CD14-positive monocyte (primary cell): ENCODE results near the gene SSR3. TPM values are rescaled to one million over a fixed set of nuclear protein-coding genes. Genes with fewer than 3 reads are reported as not detected.

Source experiments
- DNase-seq, 3 donors: peaks; one replicate each; pipeline ENCODE4 v3.0.0-alpha.2; 2011 to 2022
- H2AFZ ChIP-seq: 2 replicates; pipeline ENCODE4 v1.6.0; 2012; ENCODE audit warnings: mild to moderate bottlenecking, low read depth, low read length, inconsistent platforms; ENCODE audit not compliant: insufficient read depth, poor library complexity, severe bottlenecking
- H3K27ac ChIP-seq, 2 donors: 1 replicate in 1 of 2; 2 replicates in 1 of 2; pipeline ENCODE4 v1.5.1; 2012 to 2013; ENCODE audit warnings: low read length in 2 of 2, control low read depth in 1 of 2, inconsistent platforms in 1 of 2, low read depth in 1 of 2, mild to moderate bottlenecking in 1 of 2
- H3K27me3 ChIP-seq, 2 donors: one replicate each; pipeline versions ENCODE4 v1.6.0 to v1.6.1; 2011 to 2013; ENCODE audit warnings: low read length in 2 of 2; ENCODE audit not compliant: control insufficient read depth in 2 of 2, insufficient read depth in 2 of 2
- H3K36me3 ChIP-seq, 2 donors: replicated peaks in 1 of 2; 1 replicate in 1 of 2; 2 replicates in 1 of 2; pipeline versions ENCODE4 v1.5.1 to v1.6.1; 2012 to 2013; ENCODE audit warnings: low read length in 2 of 2, control low read depth in 1 of 2, inconsistent platforms in 1 of 2, mild to moderate bottlenecking in 1 of 2; ENCODE audit not compliant: insufficient read depth in 2 of 2, control insufficient read depth in 1 of 2
- H3K4me1 ChIP-seq, 2 donors: 1 replicate in 1 of 2; 2 replicates in 1 of 2; pipeline versions ENCODE4 v1.5.1 to v1.6.1; 2012 to 2013; ENCODE audit warnings: low read length in 2 of 2, control low read depth in 1 of 2, inconsistent platforms in 1 of 2, mild to moderate bottlenecking in 1 of 2, moderate library complexity in 1 of 2; ENCODE audit not compliant: insufficient read depth in 2 of 2, control insufficient read depth in 1 of 2
- H3K4me2 ChIP-seq: replicated peaks from 2 replicates; pipeline ENCODE3; 2012; ENCODE audit warnings: low read length, moderate library complexity, mild to moderate bottlenecking; ENCODE audit not compliant: poor library complexity, severe bottlenecking; ENCODE audit errors: extremely low read depth
- H3K4me3 ChIP-seq, 3 experiments: fragments of 200-600 bp in 1 of 3; sonication (generic) in 1 of 3; replicated peaks in 1 of 3; 1 replicate in 2 of 3; 2 replicates in 1 of 3; pipeline ENCODE4 v1.5.1; 2011 to 2013; ENCODE audit warnings: low read length in 3 of 3, mild to moderate bottlenecking in 3 of 3, control low read depth in 2 of 3, low read depth in 2 of 3, inconsistent platforms in 1 of 3, moderate library complexity in 1 of 3
- H3K79me2 ChIP-seq: 2 replicates; pipeline ENCODE4 v1.6.0; 2012; ENCODE audit warnings: mild to moderate bottlenecking, control low read depth, inconsistent platforms, low read length, moderate library complexity; ENCODE audit not compliant: insufficient read depth
- H3K9ac ChIP-seq: 2 replicates; pipeline ENCODE4 v1.6.0; 2017; ENCODE audit warnings: low read length, mild to moderate bottlenecking; ENCODE audit not compliant: insufficient read depth, poor library complexity, severe bottlenecking
- H3K9me3 ChIP-seq, 2 donors: replicated peaks in 1 of 2; 1 replicate in 1 of 2; 2 replicates in 1 of 2; pipeline versions ENCODE4 v1.5.1 to v1.6.1; 2012 to 2013; ENCODE audit warnings: low read length in 2 of 2, control low read depth in 1 of 2; ENCODE audit not compliant: control insufficient read depth in 1 of 2, insufficient read depth in 1 of 2
- H4K20me1 ChIP-seq: 2 replicates; pipeline ENCODE4 v1.6.0; 2012; ENCODE audit warnings: mild to moderate bottlenecking, low read length, control low read depth, moderate library complexity; ENCODE audit not compliant: insufficient read depth
- H3K27ac Mint-ChIP-seq, 7 donors: one replicate each; pipeline ENCODE4 v1.8.0; 2020; ENCODE audit warnings: mild to moderate bottlenecking in 7 of 7, mixed read lengths in 7 of 7, moderate library complexity in 6 of 7, inconsistent platforms in 2 of 7
- H3K27me3 Mint-ChIP-seq, 3 donors: one replicate each; pipeline ENCODE4 v1.8.0; 2021 to 2022; ENCODE audit warnings: low read depth in 3 of 3, mild to moderate bottlenecking in 3 of 3, mixed read lengths in 3 of 3, moderate library complexity in 3 of 3, inconsistent platforms in 1 of 3
- H3K36me3 Mint-ChIP-seq, 2 donors: one replicate each; pipeline ENCODE4 v1.8.0; 2020; ENCODE audit warnings: mixed read lengths in 2 of 2, inconsistent platforms in 1 of 2, mild to moderate bottlenecking in 1 of 2
- H3K4me1 Mint-ChIP-seq: one replicate; pipeline ENCODE4 v1.8.0; 2020; ENCODE audit warnings: mild to moderate bottlenecking, mixed read lengths
- H3K4me3 Mint-ChIP-seq, 2 donors: one replicate each; pipeline ENCODE4 v1.8.0; 2020; ENCODE audit warnings: mild to moderate bottlenecking in 2 of 2, mixed read lengths in 2 of 2, moderate library complexity in 1 of 2
- H3K9me3 Mint-ChIP-seq, 7 donors: one replicate each; pipeline ENCODE4 v1.8.0; 2020 to 2022; ENCODE audit warnings: mixed read lengths in 7 of 7, mild to moderate bottlenecking in 6 of 7, moderate library complexity in 6 of 7, inconsistent platforms in 2 of 7
- WGBS: methylation state at CpG from one replicate; pipeline ENCODE4 v1.1.5; 2013; ENCODE audit warnings: missing lambda C conversion rate; ENCODE audit not compliant: insufficient coverage; 5-methylcytosine and 5-hydroxymethylcytosine counted together
- intact Hi-C, 2 donors: fragments of 100-400 bp; cut with micrococcal nuclease; formaldehyde crosslinking; loops; one replicate each; pipeline versions ENCODE4 v1.15.0 to v1.15.1; 2023
- polyA plus RNA-seq, 3 donors: library from polyadenylated mRNA; depleted of rRNA in 1 of 3; unstranded in 2 of 3; stranded (reverse) in 1 of 3; fragments of 300-500 nt in 2 of 3; fragments of >200 nt in 1 of 3; fragmentation: Illumina TruSeq in 2 of 3; gene quantifications; 1 replicate in 2 of 3; 2 replicates in 1 of 3; pipeline ENCODE4 v1.2.3, GENCODE V29; 2012 to 2021
- TF ChIP-seq, protein P1 (sequence below): fragments of 200-600 bp; IDR thresholded peaks from one replicate; pipeline ENCODE4 v1.8.0; 2022; ENCODE audit warnings: antibody characterized with exemption, mild to moderate bottlenecking

The SSR3 gene
- polyA plus RNA-seq, 3 donors, result 46.6 to 243 (median 230) TPM

DNA sequence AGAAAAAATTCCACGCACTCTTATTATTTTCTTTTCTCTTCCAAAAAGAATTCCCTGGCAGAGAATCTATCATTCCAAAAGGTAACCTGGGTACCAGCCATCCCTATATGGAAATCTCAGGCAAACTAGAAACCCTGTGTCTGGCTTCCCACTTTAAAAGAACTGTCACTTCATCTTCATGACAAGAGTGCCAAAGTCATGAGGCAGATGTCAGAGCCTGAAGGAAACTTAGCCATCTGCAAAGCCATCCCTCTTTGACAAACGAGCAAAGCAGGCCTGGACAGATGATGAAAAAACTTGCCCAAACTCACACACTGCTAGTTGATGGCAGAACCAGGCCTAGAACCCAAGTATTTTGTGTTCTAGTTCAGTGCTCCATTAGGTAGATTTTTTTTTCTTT lies 15.9 kb downstream of the SSR3 start:
- H3K4me1 Mint-ChIP-seq, result peaks cover 5% of the 10 kb centered on the region
- H3K27me3 Mint-ChIP-seq, result peaks cover 0 to 4% (median 0%) of the 10 kb centered on the region in 3 donors
- no CpG with 5 or more reads among the region's 2 CpGs for WGBS
- H3K4me1 ChIP-seq, result no peaks in the 10 kb centered on the region
- TF ChIP-seq, protein P1, sequence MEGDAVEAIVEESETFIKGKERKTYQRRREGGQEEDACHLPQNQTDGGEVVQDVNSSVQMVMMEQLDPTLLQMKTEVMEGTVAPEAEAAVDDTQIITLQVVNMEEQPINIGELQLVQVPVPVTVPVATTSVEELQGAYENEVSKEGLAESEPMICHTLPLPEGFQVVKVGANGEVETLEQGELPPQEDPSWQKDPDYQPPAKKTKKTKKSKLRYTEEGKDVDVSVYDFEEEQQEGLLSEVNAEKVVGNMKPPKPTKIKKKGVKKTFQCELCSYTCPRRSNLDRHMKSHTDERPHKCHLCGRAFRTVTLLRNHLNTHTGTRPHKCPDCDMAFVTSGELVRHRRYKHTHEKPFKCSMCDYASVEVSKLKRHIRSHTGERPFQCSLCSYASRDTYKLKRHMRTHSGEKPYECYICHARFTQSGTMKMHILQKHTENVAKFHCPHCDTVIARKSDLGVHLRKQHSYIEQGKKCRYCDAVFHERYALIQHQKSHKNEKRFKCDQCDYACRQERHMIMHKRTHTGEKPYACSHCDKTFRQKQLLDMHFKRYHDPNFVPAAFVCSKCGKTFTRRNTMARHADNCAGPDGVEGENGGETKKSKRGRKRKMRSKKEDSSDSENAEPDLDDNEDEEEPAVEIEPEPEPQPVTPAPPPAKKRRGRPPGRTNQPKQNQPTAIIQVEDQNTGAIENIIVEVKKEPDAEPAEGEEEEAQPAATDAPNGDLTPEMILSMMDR, result no peak
- no peaks in the 10 kb centered on the region for H4K20me1 ChIP-seq
- no peak overlapping the region for H3K27ac Mint-ChIP-seq
- no peak overlapping the region for H3K4me3 ChIP-seq
- H3K4me2 ChIP-seq, result no peak overlapping the region
- H3K9me3 Mint-ChIP-seq, result no peaks in the 10 kb centered on the region
- no peak overlapping the region for H3K27ac ChIP-seq
- no peaks in the 10 kb centered on the region for H3K27me3 ChIP-seq
- H3K36me3 Mint-ChIP-seq, result peaks cover 46 to 51% of the 10 kb centered on the region in 2 donors
- H3K4me3 Mint-ChIP-seq, result no peak overlapping the region
- intact Hi-C loops, result loop anchor here in 1 of 2 donors (10.0 kb wide), 1 partner anchor 384 kb away; no protein-coding TSS in a partner anchor
- no peaks in the 10 kb centered on the region for H3K79me2 ChIP-seq
- H3K9ac ChIP-seq, result no peak overlapping the region
- DNase-seq, result no peak
- peaks cover 34 to 74% of the 10 kb centered on the region in 2 donors for H3K36me3 ChIP-seq
- no peak overlapping the region for H2AFZ ChIP-seq
- H3K9me3 ChIP-seq, result no peaks in the 10 kb centered on the region

DNA sequence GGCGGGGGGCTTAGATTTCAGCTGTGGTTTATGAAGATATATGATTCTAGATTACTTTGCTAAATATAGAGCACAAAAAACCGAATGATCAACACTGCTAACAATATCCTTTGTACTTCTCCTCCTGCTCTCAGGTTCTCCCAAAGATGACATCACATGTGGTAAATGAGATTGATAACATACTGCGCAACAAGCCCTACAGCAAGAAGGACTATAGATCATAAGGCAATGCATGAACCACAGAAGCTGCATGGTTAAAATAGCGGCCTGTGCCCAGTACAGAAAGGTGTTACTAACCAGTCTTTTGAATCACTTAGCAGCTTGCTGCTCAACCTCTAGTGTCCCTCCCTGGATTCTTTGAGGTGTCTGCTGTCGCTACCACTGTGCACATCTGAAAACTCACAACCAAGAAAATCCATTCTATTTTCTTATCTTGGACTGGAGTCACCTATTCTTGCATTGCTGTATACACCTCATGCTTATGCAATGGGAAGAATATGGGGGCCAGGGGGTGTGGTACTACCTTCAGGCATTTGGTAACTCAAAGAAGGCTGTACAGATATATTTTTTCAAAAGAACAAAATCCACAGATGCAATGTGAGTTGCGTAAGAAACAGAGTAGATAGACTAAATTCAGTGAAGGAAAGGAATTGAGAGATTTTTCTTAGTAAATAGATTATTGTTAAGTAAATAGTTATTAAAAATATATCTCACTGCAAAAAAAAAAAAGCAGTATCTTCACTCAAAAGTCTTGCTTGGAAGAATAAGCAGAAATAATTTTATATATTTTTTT lies 18.2 kb downstream of the SSR3 start:
- peaks cover 0 to 1% (median 0%) of the 10 kb centered on the region in 3 donors for H3K27me3 Mint-ChIP-seq
- DNase-seq, result no peak
- H3K27ac Mint-ChIP-seq, result no peak overlapping the region
- Histone ChIP-seq H3K4me1 (no peaks in the 10 kb centered on the region), H3K79me2 (no peaks in the 10 kb centered on the region), H3K4me2 (no peak overlapping the region), H4K20me1 (no peaks in the 10 kb centered on the region), H2AFZ (no peak overlapping the region), H3K9ac (no peak overlapping the region), H3K27ac (no peak overlapping the region), H3K4me3 (no peak overlapping the region), H3K9me3 (no peaks in the 10 kb centered on the region), H3K36me3 (peaks cover 13 to 51% of the 10 kb centered on the region in 2 donors), H3K27me3 (no peaks in the 10 kb centered on the region)
- H3K4me3 Mint-ChIP-seq, result no peak overlapping the region
- WGBS, result 100% methylated on average over 1 of the region's 6 CpGs
- TF ChIP-seq, protein P1, result no peak
- peaks cover 29 to 31% of the 10 kb centered on the region in 2 donors for H3K36me3 Mint-ChIP-seq
- H3K9me3 Mint-ChIP-seq, result no peaks in the 10 kb centered on the region
- intact Hi-C loops, result loop anchor here in 1 of 2 donors (10.0 kb wide), 1 partner anchor 382 kb away; no protein-coding TSS in a partner anchor
- H3K4me1 Mint-ChIP-seq, result peaks cover 5% of the 10 kb centered on the region
